Subcutaneous adipose tissue (tissue), 4 donors: Measurements from ENCODE around the gene MADD. TPM values are rescaled to one million over a fixed set of nuclear protein-coding genes. Genes with fewer than 3 reads are reported as not detected.

Experiments
- total RNA-seq, 4 donors: library from RNA; depleted of rRNA; stranded (reverse); fragments of >200 nt; gene quantifications; one replicate each; pipeline ENCODE4 v1.1.0, GENCODE V29; 2016
- TF ChIP-seq, protein P1 (sequence below): fragments of 450-650 bp; IDR thresholded peaks from one replicate; pipeline ENCODE4 v1.5.1; 2016; ENCODE audit warnings: low read depth, mild to moderate bottlenecking, control low read depth, antibody characterized with exemption, moderate library complexity

The MADD gene
- total RNA-seq, 4 donors from 2014 or later: 21.0 to 52.2 (median 44.6) TPM

DNA sequence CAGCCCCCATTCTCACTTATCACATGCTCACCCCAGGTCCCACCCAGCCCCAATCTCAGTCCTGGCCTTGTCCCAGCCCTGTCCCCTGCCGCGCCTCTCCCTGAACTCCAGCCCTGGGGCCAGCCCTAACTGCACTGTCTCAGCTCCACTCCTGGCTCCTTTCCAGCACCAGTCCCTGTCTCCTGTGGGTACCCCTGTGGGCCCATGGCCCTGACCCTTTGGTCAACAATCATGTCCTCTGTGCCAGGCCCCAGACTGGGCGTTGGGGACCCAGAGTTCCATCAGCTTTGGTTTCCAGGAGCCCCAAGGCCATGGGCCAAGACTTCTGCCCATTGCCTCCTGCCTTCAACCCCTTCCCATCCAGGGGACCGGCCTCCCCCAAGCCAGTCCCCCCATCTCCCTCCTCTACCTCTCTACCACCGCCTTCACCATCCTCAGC lies 107.7 kb downstream of the MADD start:
- TF ChIP-seq, protein P1, sequence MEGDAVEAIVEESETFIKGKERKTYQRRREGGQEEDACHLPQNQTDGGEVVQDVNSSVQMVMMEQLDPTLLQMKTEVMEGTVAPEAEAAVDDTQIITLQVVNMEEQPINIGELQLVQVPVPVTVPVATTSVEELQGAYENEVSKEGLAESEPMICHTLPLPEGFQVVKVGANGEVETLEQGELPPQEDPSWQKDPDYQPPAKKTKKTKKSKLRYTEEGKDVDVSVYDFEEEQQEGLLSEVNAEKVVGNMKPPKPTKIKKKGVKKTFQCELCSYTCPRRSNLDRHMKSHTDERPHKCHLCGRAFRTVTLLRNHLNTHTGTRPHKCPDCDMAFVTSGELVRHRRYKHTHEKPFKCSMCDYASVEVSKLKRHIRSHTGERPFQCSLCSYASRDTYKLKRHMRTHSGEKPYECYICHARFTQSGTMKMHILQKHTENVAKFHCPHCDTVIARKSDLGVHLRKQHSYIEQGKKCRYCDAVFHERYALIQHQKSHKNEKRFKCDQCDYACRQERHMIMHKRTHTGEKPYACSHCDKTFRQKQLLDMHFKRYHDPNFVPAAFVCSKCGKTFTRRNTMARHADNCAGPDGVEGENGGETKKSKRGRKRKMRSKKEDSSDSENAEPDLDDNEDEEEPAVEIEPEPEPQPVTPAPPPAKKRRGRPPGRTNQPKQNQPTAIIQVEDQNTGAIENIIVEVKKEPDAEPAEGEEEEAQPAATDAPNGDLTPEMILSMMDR: no peak

DNA sequence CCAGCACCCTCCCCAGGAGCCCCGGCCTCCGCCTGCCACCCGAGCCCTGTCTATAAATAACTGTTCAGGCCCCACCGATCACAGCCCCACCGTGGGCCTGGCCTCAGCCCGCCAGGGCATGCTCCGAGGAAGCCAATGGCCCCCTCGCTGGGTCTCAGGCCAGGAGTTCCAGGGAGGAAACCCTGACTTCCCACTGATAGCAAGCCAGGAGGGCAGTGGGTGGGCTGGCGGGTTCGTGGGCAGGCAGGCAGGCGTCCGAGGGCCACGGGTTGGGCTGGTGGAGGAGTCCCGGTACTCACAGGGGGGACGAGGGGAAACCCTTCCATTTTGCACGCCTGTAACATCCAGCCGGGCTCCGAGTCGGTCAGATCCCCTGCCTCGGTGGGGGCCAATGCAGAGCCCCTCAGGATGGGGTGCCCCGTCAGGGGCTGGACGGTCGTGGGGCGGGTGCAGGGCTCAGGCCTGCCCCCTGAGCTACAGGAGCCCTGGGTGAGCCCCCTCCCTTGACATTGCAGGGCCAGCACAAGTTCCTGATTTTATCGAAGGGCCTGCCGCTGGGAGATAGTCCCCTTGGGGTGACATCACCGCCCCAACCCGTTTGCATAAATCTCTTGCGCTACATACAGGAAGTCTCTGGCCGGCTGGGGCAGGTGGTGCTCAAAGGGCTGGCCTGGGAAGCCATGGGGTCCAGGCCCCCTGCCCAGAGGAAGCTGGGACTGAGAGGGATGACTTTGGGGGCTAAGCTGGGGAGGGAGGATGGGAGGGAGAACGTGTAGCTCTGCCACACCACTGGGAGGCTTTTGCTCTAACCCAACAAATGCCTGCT lies 108.3 kb downstream of the MADD start, which contains the start of gene SPI1:
Gene SPI1, minus strand, starts transcription at position 538 of the 826 bp plus-strand sequence. Its CDS starts 194 bp downstream, at position 344.
- TF ChIP-seq, protein P1: no peak

DNA sequence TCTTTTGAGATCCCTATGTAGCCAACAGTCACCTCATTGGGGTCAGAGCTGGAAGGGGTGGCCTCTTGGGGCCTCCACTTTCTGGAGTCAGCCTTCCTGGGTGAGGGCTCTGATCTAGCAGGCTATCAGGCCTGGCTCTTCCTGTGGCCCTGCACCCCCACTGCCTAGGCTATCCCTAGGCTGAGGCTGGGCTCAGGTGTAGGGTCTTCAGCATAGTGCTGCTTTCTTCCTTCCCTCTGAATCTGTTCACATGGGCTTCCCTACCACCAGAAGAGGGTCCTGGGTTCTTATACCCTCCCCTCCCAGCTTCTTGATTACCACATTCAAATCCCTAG lies 108.9 kb downstream of the MADD start:
- TF ChIP-seq, protein P1: no peak

DNA sequence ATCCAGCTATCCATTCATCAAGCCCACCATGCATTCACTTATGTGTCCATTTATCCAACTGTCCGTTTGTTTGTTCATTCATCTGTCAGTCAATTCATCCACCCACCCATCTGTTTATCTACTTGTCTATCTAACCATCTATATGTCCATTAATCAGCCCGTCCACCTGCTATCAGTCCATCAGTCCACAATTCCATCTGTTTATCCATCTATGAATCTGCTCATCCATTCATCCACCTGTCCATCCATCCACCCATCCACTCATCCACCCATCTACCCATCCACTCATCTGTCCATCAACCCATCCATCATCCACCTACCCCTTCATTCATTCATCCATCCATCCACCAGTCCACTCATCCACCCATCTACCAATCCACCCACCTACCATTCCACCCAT lies 109.4 kb downstream of the MADD start:
- TF ChIP-seq, protein P1: no peak

Other genes starting within 250 kb of the MADD start
- gene ARFGAP2, start 93.3 kb upstream of the MADD start, total RNA-seq: 100 to 1,000 TPM; 141 to 203 (median 178) TPM
- 10 to 100 TPM in 2 of 4 donors, 1 to 10 TPM in 2; 5.4 to 33.5 (median 9.7) TPM for gene PACSIN3, start 83.7 kb upstream of the MADD start, total RNA-seq
- 10 to 100 TPM; 17.9 to 40.1 (median 34.5) TPM for gene DDB2, start 55.2 kb upstream of the MADD start, total RNA-seq
- gene ACP2, start 21.3 kb upstream of the MADD start, total RNA-seq: 100 to 1,000 TPM in 1 of 4 donors, 10 to 100 TPM in 3; 30.7 to 116 (median 42.3) TPM
- 100 to 1,000 TPM in 2 of 4 donors, 10 to 100 TPM in 2; 51.5 to 273 (median 139) TPM for gene NR1H3, start 12.1 kb upstream of the MADD start, total RNA-seq
- gene MYBPC3, start 82.6 kb downstream of the MADD start, total RNA-seq: under 1 TPM in 1 of 4 donors, not detected in 3; 0.17 TPM
- 10 to 100 TPM; 20.3 to 92.3 (median 32.6) TPM for gene SPI1, start 108.4 kb downstream of the MADD start, total RNA-seq
- gene SLC39A13, start 138.5 kb downstream of the MADD start, total RNA-seq: 10 to 100 TPM; 21.2 to 52.6 (median 46.0) TPM
- 100 to 1,000 TPM in 2 of 4 donors, 10 to 100 TPM in 2; 67.3 to 156 (median 102) TPM for gene PSMC3, start 156.3 kb downstream of the MADD start, total RNA-seq
- not detected for gene RAPSN, start 179.0 kb downstream of the MADD start, total RNA-seq